Tongue (tissue), 2 donors: ENCODE data around the gene ABO. TPM values are rescaled to one million over a fixed set of nuclear protein-coding genes. Genes with fewer than 3 reads are reported as not detected.

Experiments used
- small RNA-seq: library from RNA; depleted of rRNA; stranded (forward); fragments of <200 nt; gene quantifications from one replicate; pipeline ENCODE3, GENCODE V24; 2014; ENCODE audit warnings: low replicate concordance
- total RNA-seq: library from RNA; depleted of rRNA; stranded (reverse); fragments of >200 nt; gene quantifications from one replicate; pipeline ENCODE4 v1.2.3, GENCODE V29; 2014

ABO gene
- total RNA-seq, 1 donor from 2014 or later, result 1.4 TPM

Small RNA genes within 50 kb of the gene (small RNA-seq; reads per million reads assigned to genes)
- not detected for gene RF00019

Other genes with a start within 250 kb of the ABO start
- gene GTF3C5, start 244.2 kb downstream of the ABO start, total RNA-seq, result 47.1 TPM
- gene CEL, start 213.2 kb downstream of the ABO start, total RNA-seq, result 0.41 TPM
- gene RALGDS, start 154.0 kb downstream of the ABO start, total RNA-seq, result 56.0 TPM
- gene GBGT1, start 111.3 kb downstream of the ABO start, total RNA-seq, result 5.1 TPM
- not detected for gene OBP2B, start 66.0 kb downstream of the ABO start, total RNA-seq
- gene SURF6, start 61.0 kb upstream of the ABO start, total RNA-seq, result 18.9 TPM
- gene MED22, start 72.9 kb upstream of the ABO start, total RNA-seq, result 29.4 TPM
- 1,430 TPM for gene RPL7A, start 73.0 kb upstream of the ABO start, total RNA-seq
- 23.6 TPM for gene SURF1, start 81.3 kb upstream of the ABO start, total RNA-seq
- 4.1 TPM for gene SURF2, start 81.3 kb upstream of the ABO start, total RNA-seq
- 160 TPM for gene SURF4, start 100.9 kb upstream of the ABO start, total RNA-seq
- gene STKLD1, start 101.2 kb upstream of the ABO start, total RNA-seq, result 0.41 TPM
- gene REXO4, start 142.8 kb upstream of the ABO start, total RNA-seq, result 19.0 TPM
- 4.2 TPM for gene ADAMTS13, start 147.2 kb upstream of the ABO start, total RNA-seq
- 6.8 TPM for gene CACFD1, start 184.8 kb upstream of the ABO start, total RNA-seq
- 0.92 TPM for gene SLC2A6, start 203.9 kb upstream of the ABO start, total RNA-seq
- 18.3 TPM for gene MYMK, start 249.8 kb upstream of the ABO start, total RNA-seq